ENCODE measurements around the gene SLC27A5. TPM values are rescaled to one million over a fixed set of nuclear protein-coding genes. Genes with fewer than 3 reads are reported as not detected.
A peak's percentile ranks its signal among the peaks of the same experiment; 100 is the strongest.

SLC27A5 gene
- total and polyA plus RNA-seq, 2 of the 13 experiments (the other 11 are each of a cell fraction or from before 2014, with no cell fraction given), result 30.3 to 40.2 TPM

DNA sequence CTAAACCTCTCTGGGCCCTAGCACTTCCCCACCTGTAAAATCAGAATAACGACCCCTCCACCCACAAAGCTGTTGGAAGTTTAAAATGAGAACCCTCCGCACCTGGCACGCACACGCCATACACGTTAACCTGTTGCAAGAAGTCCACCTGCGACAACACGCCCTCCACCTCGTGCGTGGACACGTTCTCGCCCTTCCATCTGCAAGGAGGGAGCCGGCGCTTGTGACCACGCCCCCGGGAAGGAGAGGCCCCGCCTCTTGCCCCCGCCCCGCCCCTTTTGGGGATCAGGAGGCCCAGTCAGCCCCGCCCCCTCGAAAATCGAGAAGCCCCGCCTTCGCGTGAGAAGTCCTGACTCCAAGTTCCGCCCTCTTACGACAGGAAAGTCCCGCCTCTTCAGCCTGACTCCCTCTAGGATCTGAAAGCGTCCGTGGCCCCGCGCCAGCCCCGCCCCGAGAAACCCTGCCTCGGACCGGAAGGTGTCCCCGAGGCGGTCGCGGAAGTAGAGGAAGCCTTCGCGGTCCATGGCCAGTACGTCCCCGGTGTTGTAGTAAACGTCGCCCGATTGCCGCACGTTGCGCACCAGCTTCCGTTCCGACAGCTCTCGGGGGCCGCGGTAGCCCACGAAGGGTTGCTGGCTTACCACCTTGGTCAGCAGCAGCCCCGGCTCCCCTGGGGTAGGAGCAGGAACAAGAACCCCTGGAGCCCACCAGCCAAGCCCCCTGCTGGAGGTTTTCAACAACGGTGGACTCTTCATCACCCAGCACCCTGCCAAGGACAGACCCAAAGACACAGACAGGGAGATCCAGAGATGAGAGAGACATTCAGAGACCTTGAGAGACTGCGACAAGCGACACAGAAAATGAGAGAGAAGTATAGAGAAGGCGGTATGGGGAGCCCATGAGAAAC is 12.5 kb downstream of the SLC27A5 start (continued):
- TF ChIP-seq, protein P1, sequence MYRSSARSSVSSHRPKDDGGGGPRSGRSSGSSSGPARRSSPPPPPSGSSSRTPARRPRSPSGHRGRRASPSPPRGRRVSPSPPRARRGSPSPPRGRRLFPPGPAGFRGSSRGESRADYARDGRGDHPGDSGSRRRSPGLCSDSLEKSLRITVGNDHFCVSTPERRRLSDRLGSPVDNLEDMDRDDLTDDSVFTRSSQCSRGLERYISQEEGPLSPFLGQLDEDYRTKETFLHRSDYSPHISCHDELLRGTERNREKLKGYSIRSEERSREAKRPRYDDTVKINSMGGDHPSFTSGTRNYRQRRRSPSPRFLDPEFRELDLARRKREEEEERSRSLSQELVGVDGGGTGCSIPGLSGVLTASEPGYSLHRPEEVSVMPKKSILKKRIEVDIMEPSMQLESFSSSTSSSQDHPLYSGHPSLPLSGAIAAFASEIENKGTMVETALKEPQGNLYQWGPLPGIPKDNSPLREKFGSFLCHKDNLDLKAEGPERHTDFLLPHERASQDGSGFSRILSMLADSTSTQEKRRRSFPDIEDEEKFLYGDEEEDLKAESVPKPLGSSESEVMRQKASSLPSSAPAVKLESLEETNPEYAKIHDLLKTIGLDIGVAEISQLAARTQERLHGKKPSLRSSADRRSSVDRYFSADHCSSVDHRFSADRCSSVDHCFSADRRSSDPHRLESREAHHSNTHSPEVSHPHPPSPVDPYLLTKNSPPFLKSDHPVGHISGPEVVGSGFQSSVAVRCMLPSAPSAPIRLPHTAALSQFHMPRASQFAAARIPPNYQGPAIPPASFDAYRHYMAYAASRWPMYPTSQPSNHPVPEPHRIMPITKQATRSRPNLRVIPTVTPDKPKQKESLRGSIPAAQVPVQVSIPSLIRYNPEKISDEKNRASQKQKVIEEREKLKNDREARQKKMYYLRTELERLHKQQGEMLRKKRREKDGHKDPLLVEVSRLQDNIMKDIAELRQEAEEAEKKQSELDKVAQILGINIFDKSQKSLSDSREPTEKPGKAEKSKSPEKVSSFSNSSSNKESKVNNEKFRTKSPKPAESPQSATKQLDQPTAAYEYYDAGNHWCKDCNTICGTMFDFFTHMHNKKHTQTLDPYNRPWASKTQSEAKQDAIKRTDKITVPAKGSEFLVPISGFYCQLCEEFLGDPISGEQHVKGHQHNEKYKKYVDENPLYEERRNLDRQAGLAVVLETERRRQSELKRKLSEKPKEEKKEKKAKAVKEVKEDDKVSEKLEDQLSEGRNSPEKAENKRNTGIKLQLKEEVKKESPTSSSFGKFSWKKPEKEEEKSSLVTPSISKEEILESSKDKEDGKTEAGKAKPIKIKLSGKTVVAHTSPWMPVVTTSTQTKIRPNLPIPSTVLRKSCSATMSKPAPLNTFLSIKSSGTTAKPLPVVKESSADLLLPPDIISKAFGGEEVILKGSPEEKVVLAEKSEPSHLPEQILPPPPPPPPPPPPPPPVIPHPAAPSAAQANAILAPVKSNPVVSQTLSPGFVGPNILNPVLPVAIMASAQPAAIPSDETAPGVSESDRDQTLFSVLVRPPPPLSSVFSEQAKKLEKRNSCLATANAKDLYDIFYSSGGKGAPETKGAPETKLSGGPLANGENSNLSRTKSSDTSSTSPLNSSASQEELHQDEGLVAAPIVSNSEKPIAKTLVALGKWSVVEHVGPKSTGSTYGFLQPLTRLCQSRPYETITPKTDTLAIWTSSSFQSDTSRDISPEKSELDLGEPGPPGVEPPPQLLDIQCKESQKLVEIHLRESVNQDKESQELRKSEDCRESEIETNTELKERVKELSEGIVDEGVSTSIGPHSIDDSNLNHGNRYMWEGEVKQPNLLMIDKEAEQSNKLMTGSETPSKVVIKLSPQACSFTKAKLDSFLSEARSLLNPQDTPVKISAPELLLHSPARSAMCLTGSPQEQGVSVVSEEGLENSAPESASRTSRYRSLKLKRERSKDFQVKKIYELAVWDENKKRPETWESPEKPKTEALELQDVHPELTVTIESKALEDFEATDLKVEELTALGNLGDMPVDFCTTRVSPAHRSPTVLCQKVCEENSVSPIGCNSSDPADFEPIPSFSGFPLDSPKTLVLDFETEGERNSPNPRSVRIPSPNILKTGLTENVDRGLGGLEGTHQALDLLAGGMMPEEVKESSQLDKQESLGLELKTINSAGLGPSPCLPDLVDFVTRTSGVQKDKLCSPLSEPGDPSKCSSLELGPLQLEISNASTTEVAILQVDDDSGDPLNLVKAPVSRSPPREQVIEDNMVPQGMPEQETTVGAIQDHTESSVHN (CRISPR knock-in tag; IDR thresholded peaks at IDR 0.05), result no peak; the same call in 1 of the 2 replicates
- TF ChIP-seq ZNF75D (CRISPR knock-in tag; IDR thresholded peaks at IDR 0.05; ENCODE audit: borderline replicate concordance) (no peak), ZNF720 (CRISPR knock-in tag; IDR thresholded peaks at IDR 0.05) (no peak), MED8 (CRISPR knock-in tag; IDR thresholded peaks at IDR 0.05; ENCODE audit: insufficient replicate concordance) (peak; percentile 76), NONO (IDR thresholded peaks at IDR 0.05) (no peak), NONO (CRISPR knock-in tag; conservative IDR thresholded peaks at IDR 0.05) (peak; percentile 95), FOXO1 (CRISPR knock-in tag; IDR thresholded peaks at IDR 0.05) (peak; percentile 74; the same call in 1 of the 2 replicates), FOSL1 (CRISPR knock-in tag; IDR thresholded peaks at IDR 0.05; ENCODE audit: borderline replicate concordance) (no peak), ZNF674 (CRISPR knock-in tag; IDR thresholded peaks at IDR 0.05; ENCODE audit: low read depth) (no peak), ZNF564 (CRISPR knock-in tag; IDR thresholded peaks at IDR 0.05) (0 out of 2 replicates have a peak, but pooled peaks have one; percentile 59), DNMT3B (CRISPR knock-in tag; conservative IDR thresholded peaks at IDR 0.05) (0 out of 2 replicates have a peak, but pooled peaks have one; percentile 77), YY1 (IDR thresholded peaks at IDR 0.05; ENCODE audit: insufficient read depth, insufficient replicate concordance, low read depth, low read length) (peak; percentile 82), ZNF569 (CRISPR knock-in tag; IDR thresholded peaks at IDR 0.05; ENCODE audit: borderline replicate concordance) (no peak)
- TF ChIP-seq, protein P2, sequence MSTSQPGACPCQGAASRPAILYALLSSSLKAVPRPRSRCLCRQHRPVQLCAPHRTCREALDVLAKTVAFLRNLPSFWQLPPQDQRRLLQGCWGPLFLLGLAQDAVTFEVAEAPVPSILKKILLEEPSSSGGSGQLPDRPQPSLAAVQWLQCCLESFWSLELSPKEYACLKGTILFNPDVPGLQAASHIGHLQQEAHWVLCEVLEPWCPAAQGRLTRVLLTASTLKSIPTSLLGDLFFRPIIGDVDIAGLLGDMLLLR (CRISPR knock-in tag; IDR thresholded peaks at IDR 0.05), result peak; percentile 57; the same call in 1 of the 2 replicates
- TF ChIP-seq, protein P3, sequence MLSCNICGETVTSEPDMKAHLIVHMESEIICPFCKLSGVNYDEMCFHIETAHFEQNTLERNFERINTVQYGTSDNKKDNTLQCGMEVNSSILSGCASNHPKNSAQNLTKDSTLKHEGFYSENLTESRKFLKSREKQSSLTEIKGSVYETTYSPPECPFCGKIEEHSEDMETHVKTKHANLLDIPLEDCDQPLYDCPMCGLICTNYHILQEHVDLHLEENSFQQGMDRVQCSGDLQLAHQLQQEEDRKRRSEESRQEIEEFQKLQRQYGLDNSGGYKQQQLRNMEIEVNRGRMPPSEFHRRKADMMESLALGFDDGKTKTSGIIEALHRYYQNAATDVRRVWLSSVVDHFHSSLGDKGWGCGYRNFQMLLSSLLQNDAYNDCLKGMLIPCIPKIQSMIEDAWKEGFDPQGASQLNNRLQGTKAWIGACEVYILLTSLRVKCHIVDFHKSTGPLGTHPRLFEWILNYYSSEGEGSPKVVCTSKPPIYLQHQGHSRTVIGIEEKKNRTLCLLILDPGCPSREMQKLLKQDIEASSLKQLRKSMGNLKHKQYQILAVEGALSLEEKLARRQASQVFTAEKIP (CRISPR knock-in tag; IDR thresholded peaks at IDR 0.05; ENCODE audit: borderline replicate concordance), result no peak
- TF ChIP-seq, protein P4, sequence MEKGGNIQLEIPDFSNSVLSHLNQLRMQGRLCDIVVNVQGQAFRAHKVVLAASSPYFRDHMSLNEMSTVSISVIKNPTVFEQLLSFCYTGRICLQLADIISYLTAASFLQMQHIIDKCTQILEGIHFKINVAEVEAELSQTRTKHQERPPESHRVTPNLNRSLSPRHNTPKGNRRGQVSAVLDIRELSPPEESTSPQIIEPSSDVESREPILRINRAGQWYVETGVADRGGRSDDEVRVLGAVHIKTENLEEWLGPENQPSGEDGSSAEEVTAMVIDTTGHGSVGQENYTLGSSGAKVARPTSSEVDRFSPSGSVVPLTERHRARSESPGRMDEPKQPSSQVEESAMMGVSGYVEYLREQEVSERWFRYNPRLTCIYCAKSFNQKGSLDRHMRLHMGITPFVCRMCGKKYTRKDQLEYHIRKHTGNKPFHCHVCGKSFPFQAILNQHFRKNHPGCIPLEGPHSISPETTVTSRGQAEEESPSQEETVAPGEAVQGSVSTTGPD (CRISPR knock-in tag; IDR thresholded peaks at IDR 0.05), result no peak

All from HepG2 (cell line).